H9 (cell line): ENCODE results near the gene CHST8. TPM values are rescaled to one million over a fixed set of nuclear protein-coding genes. Genes with fewer than 3 reads are reported as not detected.

Source experiments
- DNase-seq: peaks from one replicate; pipeline ENCODE4 v3.0.0-alpha.2; 2017
- H2AFZ ChIP-seq: one replicate; pipeline ENCODE4 v1.6.1; 2013; ENCODE audit warnings: mild to moderate bottlenecking, low read length, control low read depth, moderate library complexity
- H2AK5ac ChIP-seq: 2 replicates; pipeline ENCODE4 v1.6.1; 2013; ENCODE audit warnings: low read length, control low read depth, mixed read lengths; ENCODE audit not compliant: insufficient read length
- H2BK120ac ChIP-seq: one replicate; pipeline ENCODE4 v1.6.1; 2013; ENCODE audit warnings: low read depth, mild to moderate bottlenecking, low read length, control low read depth, inconsistent platforms; ENCODE audit not compliant: poor library complexity, severe bottlenecking
- H2BK12ac ChIP-seq: 2 replicates; pipeline ENCODE4 v1.6.1; 2013; ENCODE audit warnings: low read length, control low read depth, mixed read lengths, low read depth; ENCODE audit not compliant: insufficient read length
- H2BK15ac ChIP-seq: 2 replicates; pipeline ENCODE4 v1.6.1; 2013; ENCODE audit warnings: low read depth, low read length, control low read depth
- H2BK20ac ChIP-seq: one replicate; pipeline ENCODE4 v1.6.1; 2013; ENCODE audit warnings: low read depth, mild to moderate bottlenecking, low read length, control low read depth, inconsistent platforms; ENCODE audit not compliant: poor library complexity, severe bottlenecking
- H2BK5ac ChIP-seq: 2 replicates; pipeline ENCODE4 v1.6.1; 2013; ENCODE audit warnings: low read length, control low read depth, mixed read lengths; ENCODE audit not compliant: insufficient read length
- H3K14ac ChIP-seq: 2 replicates; pipeline ENCODE4 v1.6.1; 2013; ENCODE audit warnings: low read length, control low read depth; ENCODE audit not compliant: insufficient read depth
- H3K18ac ChIP-seq: 2 replicates; pipeline ENCODE4 v1.6.1; 2013; ENCODE audit warnings: low read depth, mild to moderate bottlenecking, mixed read lengths, low read length, control low read depth; ENCODE audit not compliant: insufficient read length
- H3K23ac ChIP-seq: 2 replicates; pipeline ENCODE4 v1.6.1; 2013; ENCODE audit warnings: low read length, control low read depth, mixed read lengths, low read depth; ENCODE audit not compliant: insufficient read length
- H3K23me2 ChIP-seq: 2 replicates; pipeline ENCODE4 v1.6.1; 2013; ENCODE audit warnings: low read depth, mild to moderate bottlenecking, mixed read lengths, low read length, control low read depth; ENCODE audit not compliant: insufficient read length, poor library complexity, severe bottlenecking
- H3K27ac ChIP-seq: 2 replicates; pipeline ENCODE4 v1.5.1; 2013; ENCODE audit warnings: low read length, control low read depth, mixed read lengths, low read depth; ENCODE audit not compliant: insufficient read length
- H3K27me3 ChIP-seq: 2 replicates; pipeline ENCODE4 v1.6.1; 2013; ENCODE audit warnings: low read length, control low read depth, inconsistent platforms; ENCODE audit not compliant: insufficient read depth
- H3K4ac ChIP-seq: 2 replicates; pipeline ENCODE4 v1.6.1; 2013; ENCODE audit warnings: low read depth, mild to moderate bottlenecking, control low read depth, inconsistent platforms, low read length, moderate library complexity
- H3K4me1 ChIP-seq: 2 replicates; pipeline ENCODE4 v1.6.1; 2013; ENCODE audit warnings: low read length, control low read depth, inconsistent platforms; ENCODE audit not compliant: insufficient read depth
- H3K4me2 ChIP-seq: 2 replicates; pipeline ENCODE4 v1.6.1; 2013; ENCODE audit warnings: low read length, control low read depth, mixed read lengths; ENCODE audit not compliant: insufficient read length, insufficient read depth
- H3K56ac ChIP-seq: 2 replicates; pipeline ENCODE4 v1.6.1; 2013; ENCODE audit warnings: low read depth, mild to moderate bottlenecking, mixed read lengths, low read length, control low read depth; ENCODE audit not compliant: insufficient read length
- H3K79me1 ChIP-seq: 2 replicates; pipeline ENCODE4 v1.6.1; 2013; ENCODE audit warnings: low read depth, mild to moderate bottlenecking, moderate library complexity, low read length, control low read depth, inconsistent platforms; ENCODE audit not compliant: insufficient read depth, poor library complexity, severe bottlenecking
- H3K79me2 ChIP-seq: 2 replicates; pipeline ENCODE4 v1.6.1; 2013; ENCODE audit warnings: low read length, control low read depth, inconsistent platforms; ENCODE audit not compliant: insufficient read depth
- H3K9ac ChIP-seq: 2 replicates; pipeline ENCODE4 v1.6.1; 2013; ENCODE audit warnings: low read length, control low read depth, mixed read lengths; ENCODE audit not compliant: insufficient read length; ENCODE audit errors: extremely low read depth
- H3K9me3 ChIP-seq: one replicate; pipeline ENCODE4 v1.6.1; 2013; ENCODE audit warnings: low read depth, low read length, inconsistent platforms; ENCODE audit not compliant: control insufficient read depth
- H3T11ph ChIP-seq: one replicate; pipeline ENCODE4 v1.6.1; 2013; ENCODE audit warnings: mild to moderate bottlenecking, low read length, control low read depth, inconsistent platforms
- H4K20me1 ChIP-seq: one replicate; pipeline ENCODE4 v1.6.1; 2013; ENCODE audit not compliant: control insufficient read depth, insufficient read length, insufficient read depth
- H4K5ac ChIP-seq: 2 replicates; pipeline ENCODE4 v1.6.1; 2013; ENCODE audit warnings: low read depth, mild to moderate bottlenecking, mixed read lengths, low read length, control low read depth; ENCODE audit not compliant: insufficient read length
- H4K8ac ChIP-seq: replicated peaks from 2 replicates; pipeline ENCODE4 v1.6.1; 2013; ENCODE audit warnings: low read length, control low read depth, mixed read lengths, low read depth; ENCODE audit not compliant: insufficient read length
- H4K91ac ChIP-seq: 2 replicates; pipeline ENCODE4 v1.6.1; 2013; ENCODE audit warnings: low read depth, mild to moderate bottlenecking, moderate library complexity, mixed read lengths, low read length, control low read depth; ENCODE audit not compliant: insufficient read length
- H3K27ac Mint-ChIP-seq, 3 experiments: 2 replicates in 2 of 3; 3 replicates in 1 of 3; pipeline ENCODE4 v1.8.0; 2020 to 2021; ENCODE audit warnings: mixed read lengths in 3 of 3, mild to moderate bottlenecking in 1 of 3, moderate library complexity in 1 of 3
- H3K27me3 Mint-ChIP-seq: 2 replicates; pipeline ENCODE4 v1.8.0; 2021; ENCODE audit warnings: low read depth, mild to moderate bottlenecking, moderate library complexity, mixed read lengths
- H3K36me3 Mint-ChIP-seq, 3 experiments: 2 replicates in 2 of 3; 3 replicates in 1 of 3; pipeline ENCODE4 v1.8.0; 2020 to 2021; ENCODE audit warnings: low read depth in 3 of 3, mixed read lengths in 3 of 3; ENCODE audit not compliant: insufficient read depth in 1 of 3
- H3K4me1 Mint-ChIP-seq, 2 experiments: 2 replicates each; pipeline ENCODE4 v1.8.0; 2020; ENCODE audit warnings: mixed read lengths in 2 of 2
- H3K4me3 Mint-ChIP-seq, 2 experiments: 2 replicates in 1 of 2; 3 replicates in 1 of 2; pipeline ENCODE4 v1.8.0; 2020 to 2021; ENCODE audit warnings: mild to moderate bottlenecking in 2 of 2, mixed read lengths in 2 of 2, moderate library complexity in 1 of 2
- H3K9me3 Mint-ChIP-seq, 2 experiments: 2 replicates in 1 of 2; 3 replicates in 1 of 2; pipeline ENCODE4 v1.8.0; 2020; ENCODE audit warnings: mild to moderate bottlenecking in 2 of 2, mixed read lengths in 2 of 2, moderate library complexity in 1 of 2
- WGBS: extraction: QIAGEN DNeasy Blood & Tissue Kit; methylation state at CpG from one replicate; pipeline ENCODE4 v1.1.7; 2013; ENCODE audit warnings: missing lambda C conversion rate, low lambda C conversion rate, mixed read lengths; ENCODE audit not compliant: insufficient read length; ENCODE audit errors: extremely low coverage; 5-methylcytosine and 5-hydroxymethylcytosine counted together
- total RNA-seq: library from RNA; stranded (reverse); gene quantifications from 2 replicates; pipeline ENCODE4 v1.2.1, GENCODE V29; 2021
- TF ChIP-seq, protein P1 (sequence below): fragments of 200-600 bp; sonication (generic); conservative IDR thresholded peaks from 3 replicates; pipeline ENCODE4 v1.8.0; 2021; ENCODE audit warnings: antibody characterized with exemption, mild to moderate bottlenecking

Gene CHST8
- total RNA-seq, 1 experiment from 2014 or later: 5.1 TPM

DNA sequence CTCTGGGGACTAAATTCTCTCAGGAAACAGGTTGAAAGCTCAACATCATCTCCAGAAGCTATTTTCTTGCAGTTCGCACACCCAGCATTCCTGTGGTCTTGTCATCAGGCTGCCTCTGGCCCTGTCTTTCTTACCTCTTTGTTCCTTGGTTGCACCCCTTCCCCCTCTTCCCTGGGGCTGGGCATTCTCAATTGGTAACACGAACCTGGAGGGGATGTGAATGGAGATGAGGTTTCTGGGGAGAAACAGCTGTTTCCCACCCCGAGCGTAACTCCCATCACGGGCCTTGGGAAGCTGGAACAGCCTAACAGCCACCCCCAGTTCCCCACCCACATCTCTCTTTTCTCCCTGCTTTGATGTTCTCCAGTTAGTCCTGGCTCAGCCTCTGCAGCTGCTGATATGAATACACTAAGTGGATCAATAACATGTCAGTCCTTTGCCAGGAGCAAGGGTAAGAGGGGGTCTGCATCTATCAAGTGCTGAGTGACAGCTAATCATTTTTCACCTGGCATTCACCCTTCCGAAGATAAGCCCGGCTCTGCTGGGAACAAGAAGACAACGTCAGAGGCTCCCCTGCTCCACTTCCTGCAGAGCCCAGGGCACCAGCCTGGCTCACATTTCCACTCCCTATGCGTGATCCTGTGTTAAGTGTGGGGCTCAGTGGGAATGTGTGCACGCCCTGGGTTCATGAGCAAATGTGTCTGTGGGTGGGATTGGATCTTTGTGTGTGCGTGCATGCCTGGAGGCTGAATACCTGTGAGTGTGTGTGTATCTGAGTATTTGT, 100.9 kb downstream of the CHST8 start:
- Histone ChIP-seq H3K9ac (no peak overlapping the region), H4K5ac (no peak overlapping the region), H3K9me3 (no peaks in the 10 kb centered on the region), H3K4ac (no peak overlapping the region), H2BK20ac (no peak overlapping the region), H4K8ac (no peak overlapping the region), H3K18ac (no peak overlapping the region), H2BK5ac (no peak overlapping the region), H3K23ac (no peak overlapping the region), H3K27me3 (no peaks in the 10 kb centered on the region), H3K79me2 (no peaks in the 10 kb centered on the region), H3K23me2 (no peaks in the 10 kb centered on the region), H4K20me1 (peaks cover 2% of the 10 kb centered on the region), H3T11ph (no peak overlapping the region), H2AFZ (no peak overlapping the region), H2BK12ac (no peak overlapping the region), H3K4me1 (no peaks in the 10 kb centered on the region), H3K4me2 (no peak overlapping the region), H3K14ac (no peak overlapping the region), H2BK120ac (no peak overlapping the region), H3K56ac (no peak overlapping the region), H2AK5ac (no peak overlapping the region), H3K79me1 (no peaks in the 10 kb centered on the region), H4K91ac (no peak overlapping the region), H2BK15ac (no peak overlapping the region), H3K27ac (no peak overlapping the region)
- Mint-ChIP-seq H3K4me3 (no peak overlapping the region; a peak in 1 of 5 replicates), H3K27me3 (no peaks in the 10 kb centered on the region; the same call in none of the 2 replicates), H3K4me1 (peaks cover 3 to 13% of the 10 kb centered on the region in 2 experiments), H3K27ac (peak overlapping the region in 1 of 3 experiments; percentile 7; a peak in 1 of 7 replicates), H3K9me3 (no peaks in the 10 kb centered on the region), H3K36me3 (no peaks in the 10 kb centered on the region)
- no peak for DNase-seq
- WGBS: no CpG with 5 or more reads among the region's 11 CpGs
- TF ChIP-seq, protein P1, sequence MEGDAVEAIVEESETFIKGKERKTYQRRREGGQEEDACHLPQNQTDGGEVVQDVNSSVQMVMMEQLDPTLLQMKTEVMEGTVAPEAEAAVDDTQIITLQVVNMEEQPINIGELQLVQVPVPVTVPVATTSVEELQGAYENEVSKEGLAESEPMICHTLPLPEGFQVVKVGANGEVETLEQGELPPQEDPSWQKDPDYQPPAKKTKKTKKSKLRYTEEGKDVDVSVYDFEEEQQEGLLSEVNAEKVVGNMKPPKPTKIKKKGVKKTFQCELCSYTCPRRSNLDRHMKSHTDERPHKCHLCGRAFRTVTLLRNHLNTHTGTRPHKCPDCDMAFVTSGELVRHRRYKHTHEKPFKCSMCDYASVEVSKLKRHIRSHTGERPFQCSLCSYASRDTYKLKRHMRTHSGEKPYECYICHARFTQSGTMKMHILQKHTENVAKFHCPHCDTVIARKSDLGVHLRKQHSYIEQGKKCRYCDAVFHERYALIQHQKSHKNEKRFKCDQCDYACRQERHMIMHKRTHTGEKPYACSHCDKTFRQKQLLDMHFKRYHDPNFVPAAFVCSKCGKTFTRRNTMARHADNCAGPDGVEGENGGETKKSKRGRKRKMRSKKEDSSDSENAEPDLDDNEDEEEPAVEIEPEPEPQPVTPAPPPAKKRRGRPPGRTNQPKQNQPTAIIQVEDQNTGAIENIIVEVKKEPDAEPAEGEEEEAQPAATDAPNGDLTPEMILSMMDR: no peak
